GM12801 (cell line): ENCODE measurements around the gene GORASP1.

Experiments used
- CTCF ChIP-seq: IDR thresholded peaks from one replicate; pipeline ENCODE4 v1.5.1; 2011; ENCODE audit warnings: control low read depth; ENCODE audit not compliant: insufficient read length; ENCODE audit errors: extremely low read depth

Gene GORASP1

DNA sequence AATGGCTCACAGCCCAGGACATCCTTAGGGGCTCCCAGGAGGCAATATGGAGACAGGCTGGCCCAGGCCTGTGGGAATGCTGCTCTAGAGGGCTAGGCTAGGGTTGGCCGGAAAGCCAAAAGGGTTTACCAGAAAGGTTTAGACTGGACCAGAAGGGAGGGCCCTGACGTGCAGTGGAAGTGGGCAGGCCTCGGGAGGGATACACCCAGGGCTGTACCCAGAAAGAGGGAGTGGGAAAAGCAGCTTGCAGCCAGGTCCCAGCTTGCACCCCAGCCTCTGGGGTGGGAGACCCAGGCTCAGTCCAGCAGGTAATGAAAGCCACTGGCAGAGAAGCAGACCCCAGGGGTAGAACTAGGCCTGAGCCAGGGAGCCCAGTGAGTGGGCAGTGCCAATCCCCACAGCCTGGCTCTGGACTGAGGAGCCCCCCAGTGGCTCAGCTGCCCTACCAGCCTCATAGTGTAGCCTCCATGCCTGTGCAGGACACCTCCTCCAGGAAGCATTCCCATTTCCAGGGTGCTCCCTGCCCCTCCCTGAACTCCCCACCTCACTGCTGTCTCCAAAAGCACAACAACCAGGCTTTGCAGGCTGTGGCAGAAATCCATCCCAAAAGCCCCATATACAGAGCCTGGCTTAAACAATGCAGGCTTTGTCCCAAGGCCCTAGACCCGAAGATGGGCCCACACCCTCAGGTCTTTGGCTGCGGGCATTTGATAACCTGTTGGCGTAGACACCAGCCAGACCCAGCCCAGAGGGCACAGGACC is 3.5 kb downstream of the GORASP1 start:
- no peak for TF ChIP-seq CTCF

GRCh38 chr3:39103324-39103693 is 4.1 kb downstream of the GORASP1 start:
- TF ChIP-seq CTCF = no peak

DNA sequence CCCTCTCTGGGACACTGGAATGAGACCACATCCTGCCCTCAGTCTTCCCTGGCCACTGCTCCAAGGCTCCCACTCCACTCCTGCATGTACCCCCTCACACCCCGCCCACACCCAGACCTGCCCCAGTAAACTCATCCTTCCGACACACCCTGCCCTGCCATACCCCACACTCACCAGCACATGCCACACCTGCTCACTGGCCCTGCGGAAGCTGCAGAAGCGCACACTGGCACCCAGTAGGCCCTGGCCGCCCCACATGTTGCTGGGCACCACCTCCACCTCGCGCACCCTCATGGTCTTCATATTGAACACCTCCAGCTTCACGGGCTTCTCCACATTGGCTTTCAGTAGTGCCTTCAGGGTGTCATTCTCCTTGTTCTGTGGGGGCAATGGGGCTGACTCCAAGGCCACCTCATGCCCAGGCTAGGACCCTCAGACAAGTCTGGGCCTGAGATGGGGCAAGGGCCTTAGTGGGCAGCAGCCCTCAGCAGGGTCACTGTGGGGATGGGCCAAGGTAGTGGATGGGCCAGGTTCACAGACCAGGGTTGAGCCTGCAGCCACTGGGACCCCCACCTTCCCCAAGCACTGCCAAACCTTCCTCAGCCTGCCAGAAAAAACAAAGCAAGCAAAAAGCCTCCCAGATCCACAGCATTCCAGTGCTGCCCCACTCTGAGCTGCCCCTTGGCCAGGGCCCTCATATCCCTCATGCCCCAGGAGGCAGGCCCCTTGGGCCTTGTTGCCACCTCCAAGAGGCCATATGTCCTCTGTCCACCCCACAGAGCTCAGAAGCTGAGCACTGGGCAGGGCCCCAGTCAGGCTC is 4.7 kb downstream of the GORASP1 start:
- TF ChIP-seq CTCF = no peak

DNA sequence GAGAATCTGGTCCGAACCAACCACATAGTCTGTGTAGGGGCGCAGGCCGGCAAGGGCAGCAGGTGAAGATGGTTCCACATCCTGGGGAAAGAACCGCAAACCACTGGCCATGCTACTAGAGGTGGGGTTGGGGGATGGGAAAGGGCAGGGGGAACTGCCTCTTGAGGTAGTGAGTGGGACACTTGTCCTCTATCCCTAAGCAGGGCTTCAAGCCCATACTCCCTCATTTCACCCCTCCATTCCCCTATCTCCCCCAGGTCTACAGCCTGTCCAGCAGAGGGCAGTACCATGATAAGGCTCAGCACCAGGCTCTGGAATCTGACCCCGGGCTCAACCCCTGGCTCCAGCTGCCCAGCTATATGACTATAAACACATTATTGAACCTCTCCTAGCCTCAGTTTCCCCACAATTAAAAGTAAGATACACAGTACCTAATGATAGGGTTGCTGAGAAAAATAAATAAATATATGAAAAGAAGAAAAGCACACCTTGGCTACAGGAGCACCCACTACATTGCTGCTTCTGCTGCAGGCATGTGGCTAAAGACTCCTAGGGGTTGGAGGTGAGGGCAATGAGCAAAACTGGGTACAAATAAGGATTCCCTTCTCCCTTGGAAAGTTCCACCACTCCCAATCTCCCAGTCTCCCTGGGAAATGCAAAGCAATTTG is 6.3 kb downstream of the GORASP1 start:
- TF ChIP-seq CTCF = no peak

GRCh38 chr3:39100500-39100886 is 6.9 kb downstream of the GORASP1 start:
- TF ChIP-seq CTCF = no peak

DNA sequence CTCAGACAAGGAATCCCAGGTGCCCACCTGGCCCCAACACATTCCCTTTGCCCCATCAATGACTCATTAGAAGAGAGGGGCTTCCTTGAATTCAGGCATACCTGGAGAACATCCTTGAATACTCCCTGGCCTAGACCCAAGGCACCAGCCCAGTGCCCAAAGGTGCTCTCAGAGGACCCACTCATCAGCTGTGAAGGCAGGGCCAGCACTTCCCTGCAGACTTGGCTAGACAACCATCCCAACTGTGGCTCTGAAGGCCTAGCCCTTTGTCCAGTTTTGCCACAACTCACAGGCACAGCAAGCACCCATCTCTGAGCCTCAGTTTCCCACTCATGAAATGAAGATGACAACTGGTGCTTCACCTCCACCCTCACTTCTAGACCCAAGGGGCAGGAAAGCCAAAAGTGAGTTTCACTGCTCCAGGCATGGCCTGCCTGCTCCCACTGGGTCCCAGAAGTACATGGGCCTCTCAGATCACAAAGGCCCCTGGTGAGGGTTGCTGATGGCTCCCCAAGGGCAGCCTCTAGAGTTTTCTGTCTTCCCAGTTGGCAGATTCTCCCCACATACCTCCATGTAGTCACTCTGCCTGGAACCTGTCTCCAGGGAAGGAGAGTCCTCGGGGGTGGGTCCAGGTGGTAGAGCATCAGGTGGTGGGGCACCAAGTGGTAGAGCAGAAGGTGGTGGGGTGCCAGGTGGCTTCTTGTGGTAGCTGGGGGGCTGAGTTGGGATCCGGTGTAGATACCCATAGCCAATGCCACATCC is 7.5 kb downstream of the GORASP1 start:
- no peak for TF ChIP-seq CTCF

GRCh38 chr3:39099242-39099641 is 8.2 kb downstream of the GORASP1 start:
- TF ChIP-seq CTCF = no peak
